GM23338 (cell line): ENCODE results near the gene ACY1. TPM values are rescaled to one million over a fixed set of nuclear protein-coding genes. Genes with fewer than 3 reads are reported as not detected.

ENCODE experiments used
- ATAC-seq: fragments of 200-7000 bp; cut with Tn5 transposase; 3 replicates; pipeline ENCODE4 v1.9.1; 2020
- DNase-seq: peaks from one replicate; pipeline ENCODE4 v3.0.0-alpha.2; 2015; ENCODE audit warnings: low spot score
- H2AFZ ChIP-seq: fragments of 200-600 bp; sonication (generic); 2 replicates; pipeline ENCODE4 v1.8.0; 2016; ENCODE audit warnings: antibody characterized with exemption, mild to moderate bottlenecking, moderate library complexity
- H3F3A ChIP-seq: fragments of 200-600 bp; sonication (generic); replicated peaks from 2 replicates; pipeline ENCODE4 v1.8.0; 2017; ENCODE audit warnings: antibody characterized with exemption, mixed run types, low read depth
- H3K27ac ChIP-seq: fragments of 200-600 bp; sonication (generic); 2 replicates; pipeline ENCODE4 v1.6.1; 2016; ENCODE audit warnings: low read depth
- H3K27me3 ChIP-seq: fragments of 200-600 bp; sonication (generic); 2 replicates; pipeline ENCODE4 v1.8.0; 2016; ENCODE audit warnings: mild to moderate bottlenecking, mixed run types, moderate library complexity; ENCODE audit not compliant: insufficient read depth
- H3K36me3 ChIP-seq: fragments of 200-600 bp; sonication (generic); 2 replicates; pipeline ENCODE4 v1.8.0; 2016; ENCODE audit warnings: mild to moderate bottlenecking; ENCODE audit not compliant: insufficient read depth
- H3K4me1 ChIP-seq: fragments of 200-600 bp; sonication (generic); 2 replicates; pipeline ENCODE4 v1.8.0; 2016; ENCODE audit warnings: mild to moderate bottlenecking, moderate library complexity; ENCODE audit not compliant: insufficient read depth
- H3K4me2 ChIP-seq: fragments of 200-600 bp; sonication (generic); 2 replicates; pipeline ENCODE4 v1.7.1; 2017; ENCODE audit warnings: mixed run types
- H3K4me3 ChIP-seq: fragments of 200-600 bp; sonication (generic); 2 replicates; pipeline ENCODE4 v1.6.1; 2016; ENCODE audit warnings: mixed run types
- H3K79me2 ChIP-seq: fragments of 200-600 bp; sonication (generic); replicated peaks from 2 replicates; pipeline ENCODE4 v1.8.0; 2017; ENCODE audit warnings: mild to moderate bottlenecking; ENCODE audit not compliant: insufficient read depth
- H3K9me2 ChIP-seq: fragments of 200-600 bp; sonication (generic); 2 replicates; pipeline ENCODE4 v1.8.0; 2017; ENCODE audit not compliant: insufficient read depth
- H4K20me1 ChIP-seq: fragments of 200-600 bp; sonication (generic); replicated peaks from 2 replicates; pipeline ENCODE4 v1.8.0; 2017; ENCODE audit warnings: mild to moderate bottlenecking; ENCODE audit not compliant: insufficient read depth
- H3K27ac Mint-ChIP-seq: 2 replicates; pipeline ENCODE4 v1.8.0; 2020; ENCODE audit warnings: inconsistent platforms, mild to moderate bottlenecking, moderate library complexity, mixed read lengths
- H3K27me3 Mint-ChIP-seq: 3 replicates; pipeline ENCODE4 v1.8.0; 2022; ENCODE audit warnings: low read depth, mild to moderate bottlenecking, moderate library complexity, mixed read lengths, inconsistent platforms; ENCODE audit not compliant: insufficient read depth, poor library complexity
- H3K36me3 Mint-ChIP-seq: 3 replicates; pipeline ENCODE4 v1.8.0; 2021; ENCODE audit warnings: low read depth, mild to moderate bottlenecking, inconsistent platforms, moderate library complexity, mixed read lengths
- H3K4me1 Mint-ChIP-seq: 3 replicates; pipeline ENCODE4 v1.8.0; 2020; ENCODE audit warnings: mild to moderate bottlenecking, inconsistent platforms, mixed read lengths
- H3K4me3 Mint-ChIP-seq: 3 replicates; pipeline ENCODE4 v1.8.0; 2021; ENCODE audit warnings: moderate library complexity, mild to moderate bottlenecking, inconsistent platforms, mixed read lengths
- H3K9me3 Mint-ChIP-seq: 3 replicates; pipeline ENCODE4 v1.8.0; 2020; ENCODE audit warnings: moderate library complexity, mild to moderate bottlenecking, inconsistent platforms, mixed read lengths
- CREB1 ChIP-seq: fragments of 250-450 bp; sonication (Bioruptor Pico); IDR thresholded peaks from 2 replicates; pipeline ENCODE4 v1.5.0; 2020; ENCODE audit warnings: low read depth, mild to moderate bottlenecking, moderate library complexity
- CTCF ChIP-seq, 2 experiments: fragments of 200-600 bp in 1 of 2; sonication (generic) in 1 of 2; conservative IDR thresholded peaks; 2 replicates each; pipeline versions ENCODE4 v1.5.1 to v1.6.1; 2016 to 2017; ENCODE audit warnings: antibody characterized with exemption in 2 of 2, low read depth in 2 of 2, mild to moderate bottlenecking in 2 of 2, moderate library complexity in 1 of 2
- EZH2 ChIP-seq: fragments of 200-600 bp; sonication (generic); IDR thresholded peaks from one replicate; pipeline ENCODE4 v1.8.0; 2017; ENCODE audit warnings: antibody characterized with exemption, mild to moderate bottlenecking, low read depth; ENCODE audit not compliant: unreplicated experiment
- EZH2phosphoT487 ChIP-seq: fragments of 200-600 bp; sonication (generic); IDR thresholded peaks from one replicate; pipeline ENCODE4 v1.8.1; 2018; ENCODE audit warnings: antibody characterized with exemption; ENCODE audit not compliant: unreplicated experiment
- JUNB ChIP-seq: IDR thresholded peaks from one replicate; pipeline ENCODE4 v1.6.1; 2016; ENCODE audit warnings: antibody characterized with exemption; ENCODE audit not compliant: unreplicated experiment
- NANOG ChIP-seq: IDR thresholded peaks from 2 replicates; pipeline ENCODE4 v1.6.1; 2016; ENCODE audit warnings: antibody characterized with exemption, borderline replicate concordance
- POLR2AphosphoS5 ChIP-seq: IDR thresholded peaks from 2 replicates; pipeline ENCODE4 v1.6.1; 2016; ENCODE audit warnings: antibody characterized with exemption, low read depth
- STAT1 ChIP-seq: IDR thresholded peaks from one replicate; pipeline ENCODE4 v1.6.1; 2016; ENCODE audit warnings: antibody characterized with exemption; ENCODE audit not compliant: unreplicated experiment
- ZNF114 ChIP-seq: fragments of 250-450 bp; sonication (Bioruptor Pico); IDR thresholded peaks from 2 replicates; pipeline ENCODE4 v1.5.0; 2020; ENCODE audit warnings: mild to moderate bottlenecking, moderate library complexity
- ZNF331 ChIP-seq: fragments of 250-450 bp; sonication (Bioruptor Pico); IDR thresholded peaks from 2 replicates; pipeline ENCODE4 v1.5.0; 2020; ENCODE audit warnings: low read depth, mild to moderate bottlenecking, moderate library complexity
- ZNF462 ChIP-seq: fragments of 250-450 bp; sonication (Bioruptor Pico); IDR thresholded peaks from 2 replicates; pipeline ENCODE4 v1.5.0; 2020; ENCODE audit warnings: mild to moderate bottlenecking, moderate library complexity
- polyA plus RNA-seq: library from polyadenylated mRNA; unstranded; fragments of >200 nt; fragmentation: Nextera tagmentation; extraction: Ambion mirVana; gene quantifications from 2 replicates; pipeline ENCODE4 v1.2.1, GENCODE V29; 2016
- total RNA-seq: library from RNA; depleted of rRNA; stranded (reverse); fragments of >200 nt; shearing (Covaris generic); gene quantifications from 2 replicates; pipeline ENCODE4 v1.2.3, GENCODE V29; 2014
- TF ChIP-seq, protein P1 (sequence below): IDR thresholded peaks from 2 replicates; pipeline ENCODE4 v1.6.1; 2016; ENCODE audit warnings: antibody characterized with exemption
- TF ChIP-seq, protein P2 (sequence below): IDR thresholded peaks from one replicate; pipeline ENCODE4 v1.6.1; 2018; ENCODE audit warnings: antibody characterized with exemption; ENCODE audit not compliant: unreplicated experiment

ACY1 gene
- total and polyA plus RNA-seq, 2 experiments from 2014 or later, result 38.4 to 62.8 TPM

GRCh38 chr3:51959651-51960050 lies 23.7 kb upstream of the ACY1 start:
- Mint-ChIP-seq H3K9me3 (no peaks in the 10 kb centered on the region), H3K27me3 (peaks cover 34% of the 10 kb centered on the region), H3K4me1 (peaks cover 17% of the 10 kb centered on the region; the same call in 2 of the 3 replicates), H3K36me3 (peaks cover 3% of the 10 kb centered on the region; the same call in 1 of the 3 replicates), H3K27ac (no peak overlapping the region), H3K4me3 (no peak overlapping the region)
- H3F3A ChIP-seq, result 0 out of 2 replicates have a peak, but pooled peaks cover 5% of the 10 kb centered on the region
- H4K20me1 ChIP-seq, result no peaks in the 10 kb centered on the region; the same call in 1 of the 2 replicates
- H3K4me2 ChIP-seq, result no peak overlapping the region
- H3K36me3 ChIP-seq, result no peaks in the 10 kb centered on the region
- DNase-seq (no peak), ATAC-seq (no peak)
- no peaks in the 10 kb centered on the region for H3K79me2 ChIP-seq
- no peak for TF ChIP-seq EZH2
- TF ChIP-seq NANOG, result no peak
- no peak for TF ChIP-seq CTCF (conservative IDR thresholded peaks at IDR 0.05; ENCODE audit: low read depth in 2 of 2)
- no peak for TF ChIP-seq STAT1
- TF ChIP-seq ZNF331 (CRISPR knock-in tag), result no peak
- TF ChIP-seq POLR2AphosphoS5, result no peak
- TF ChIP-seq, protein P1, sequence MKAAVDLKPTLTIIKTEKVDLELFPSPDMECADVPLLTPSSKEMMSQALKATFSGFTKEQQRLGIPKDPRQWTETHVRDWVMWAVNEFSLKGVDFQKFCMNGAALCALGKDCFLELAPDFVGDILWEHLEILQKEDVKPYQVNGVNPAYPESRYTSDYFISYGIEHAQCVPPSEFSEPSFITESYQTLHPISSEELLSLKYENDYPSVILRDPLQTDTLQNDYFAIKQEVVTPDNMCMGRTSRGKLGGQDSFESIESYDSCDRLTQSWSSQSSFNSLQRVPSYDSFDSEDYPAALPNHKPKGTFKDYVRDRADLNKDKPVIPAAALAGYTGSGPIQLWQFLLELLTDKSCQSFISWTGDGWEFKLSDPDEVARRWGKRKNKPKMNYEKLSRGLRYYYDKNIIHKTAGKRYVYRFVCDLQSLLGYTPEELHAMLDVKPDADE, result no peak
- TF ChIP-seq ZNF114 (CRISPR knock-in tag), result no peak
- no peak for TF ChIP-seq JUNB
- TF ChIP-seq CREB1 (CRISPR knock-in tag), result no peak
- TF ChIP-seq EZH2phosphoT487, result no peak
- no peak for TF ChIP-seq ZNF462 (CRISPR knock-in tag)
- TF ChIP-seq, protein P2, sequence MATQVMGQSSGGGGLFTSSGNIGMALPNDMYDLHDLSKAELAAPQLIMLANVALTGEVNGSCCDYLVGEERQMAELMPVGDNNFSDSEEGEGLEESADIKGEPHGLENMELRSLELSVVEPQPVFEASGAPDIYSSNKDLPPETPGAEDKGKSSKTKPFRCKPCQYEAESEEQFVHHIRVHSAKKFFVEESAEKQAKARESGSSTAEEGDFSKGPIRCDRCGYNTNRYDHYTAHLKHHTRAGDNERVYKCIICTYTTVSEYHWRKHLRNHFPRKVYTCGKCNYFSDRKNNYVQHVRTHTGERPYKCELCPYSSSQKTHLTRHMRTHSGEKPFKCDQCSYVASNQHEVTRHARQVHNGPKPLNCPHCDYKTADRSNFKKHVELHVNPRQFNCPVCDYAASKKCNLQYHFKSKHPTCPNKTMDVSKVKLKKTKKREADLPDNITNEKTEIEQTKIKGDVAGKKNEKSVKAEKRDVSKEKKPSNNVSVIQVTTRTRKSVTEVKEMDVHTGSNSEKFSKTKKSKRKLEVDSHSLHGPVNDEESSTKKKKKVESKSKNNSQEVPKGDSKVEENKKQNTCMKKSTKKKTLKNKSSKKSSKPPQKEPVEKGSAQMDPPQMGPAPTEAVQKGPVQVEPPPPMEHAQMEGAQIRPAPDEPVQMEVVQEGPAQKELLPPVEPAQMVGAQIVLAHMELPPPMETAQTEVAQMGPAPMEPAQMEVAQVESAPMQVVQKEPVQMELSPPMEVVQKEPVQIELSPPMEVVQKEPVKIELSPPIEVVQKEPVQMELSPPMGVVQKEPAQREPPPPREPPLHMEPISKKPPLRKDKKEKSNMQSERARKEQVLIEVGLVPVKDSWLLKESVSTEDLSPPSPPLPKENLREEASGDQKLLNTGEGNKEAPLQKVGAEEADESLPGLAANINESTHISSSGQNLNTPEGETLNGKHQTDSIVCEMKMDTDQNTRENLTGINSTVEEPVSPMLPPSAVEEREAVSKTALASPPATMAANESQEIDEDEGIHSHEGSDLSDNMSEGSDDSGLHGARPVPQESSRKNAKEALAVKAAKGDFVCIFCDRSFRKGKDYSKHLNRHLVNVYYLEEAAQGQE, result no peak
- no peak overlapping the region for H3K4me3 ChIP-seq
- H3K27me3 ChIP-seq, result peaks cover 26% of the 10 kb centered on the region
- H3K27ac ChIP-seq, result no peak overlapping the region
- no peaks in the 10 kb centered on the region for H3K9me2 ChIP-seq
- H2AFZ ChIP-seq, result no peak overlapping the region
- peaks cover 9% of the 10 kb centered on the region; the same call in 1 of the 2 replicates for H3K4me1 ChIP-seq
